HCT116 (cell line): ENCODE data around the gene ADCY1. TPM values are rescaled to one million over a fixed set of nuclear protein-coding genes. Genes with fewer than 3 reads are reported as not detected.

Source experiments
- ATAC-seq: fragments of 200-7000 bp; cut with Tn5 transposase; 2 replicates; pipeline ENCODE4 v1.9.1; 2020; ENCODE audit warnings: mild to moderate bottlenecking, moderate library complexity
- BruUV-seq: library from RNA; stranded (reverse); fragments of 400-500 nt; replicated peaks from 2 replicates; lab custom pipeline; 2021; lab: Mats Ljungman, UMichigan
- CTCF ChIA-PET: fragments of 300-600 bp; sonication (Branson Sonifier 250); formaldehyde crosslinking; loops from one replicate; lab custom pipeline; 2021; ENCODE audit warnings: antibody characterized with exemption; lab: Charles Lee
- POLR2A ChIA-PET: fragments of 300-600, 350-600 bp; sonication (Branson Sonifier 250); formaldehyde crosslinking; loops from one replicate; lab custom pipeline; 2021; ENCODE audit warnings: antibody characterized with exemption; lab: Charles Lee
- RAD21 ChIA-PET, 2 experiments: fragments of 300-600 bp; sonication (Branson Sonifier 250); formaldehyde crosslinking; loops; one replicate each; lab custom pipeline; 2023; ENCODE audit warnings: low total read pairs in 2 of 2; ENCODE audit not compliant: uncharacterized antibody in 2 of 2, unreplicated experiment in 2 of 2, low non-redundant PET in 1 of 2; lab: Charles Lee
- DNase-seq: peaks from one replicate; pipeline ENCODE4 v3.0.0-alpha.2; 2010; ENCODE audit warnings: low read depth, low spot score
- H2AFZ ChIP-seq: fragments of 200-600 bp; shearing (Covaris generic), sonication (generic); 2 replicates; pipeline ENCODE4 v1.6.1; 2017; ENCODE audit warnings: low read depth, mixed run types, mixed read lengths, antibody characterized with exemption, low read length; ENCODE audit not compliant: poor library complexity, severe bottlenecking
- H3K27ac ChIP-seq: 2 replicates; pipeline ENCODE4 v1.5.1; 2012; ENCODE audit warnings: low read depth, low read length
- H3K27me3 ChIP-seq: fragments of 200-600 bp; sonication (generic); 2 replicates; pipeline ENCODE4 v1.6.1; 2016; ENCODE audit warnings: mixed run types, low read length, mixed read lengths; ENCODE audit not compliant: insufficient read depth
- H3K36me3 ChIP-seq, 2 experiments: fragments of 200-500 bp in 1 of 2; fragments of 200-600 bp in 1 of 2; sonication (Bioruptor generic) in 1 of 2; sonication (generic) in 1 of 2; 2 replicates each; pipeline versions ENCODE4 v1.5.1 to v1.6.1; 2014 to 2016; ENCODE audit warnings: low read length in 2 of 2, inconsistent platforms in 1 of 2, mixed read lengths in 1 of 2, mixed run types in 1 of 2; ENCODE audit not compliant: insufficient read depth in 2 of 2, control insufficient read depth in 1 of 2
- H3K4me1 ChIP-seq, 2 experiments: fragments of 200-600 bp in 1 of 2; sonication (generic) in 1 of 2; 2 replicates each; pipeline versions ENCODE4 v1.5.1 to v1.6.1; 2012 to 2017; ENCODE audit warnings: low read length in 2 of 2, inconsistent platforms in 1 of 2, mild to moderate bottlenecking in 1 of 2, mixed read lengths in 1 of 2, mixed run types in 1 of 2, moderate library complexity in 1 of 2; ENCODE audit not compliant: insufficient read depth in 2 of 2, control insufficient read depth in 1 of 2
- H3K4me2 ChIP-seq: fragments of 200-600 bp; sonication (generic); 2 replicates; pipeline ENCODE4 v1.6.1; 2017; ENCODE audit warnings: mixed run types, low read length, mixed read lengths
- H3K4me3 ChIP-seq, 2 experiments: fragments of 200-600 bp in 1 of 2; sonication (generic) in 1 of 2; replicated peaks in 1 of 2; 2 replicates each; pipeline ENCODE4 v1.5.1; 2011 to 2016; ENCODE audit warnings: low read length in 2 of 2, control low read depth in 1 of 2, low read depth in 1 of 2, mild to moderate bottlenecking in 1 of 2, mixed read lengths in 1 of 2, mixed run types in 1 of 2
- H3K79me2 ChIP-seq: fragments of 200-600 bp; sonication (generic); 2 replicates; pipeline ENCODE4 v1.6.1; 2017; ENCODE audit warnings: mild to moderate bottlenecking, mixed run types, low read length, moderate library complexity, mixed read lengths; ENCODE audit not compliant: insufficient read depth
- H3K9ac ChIP-seq: fragments of 200-600 bp; sonication (generic); 2 replicates; pipeline ENCODE4 v1.6.1; 2016; ENCODE audit warnings: low read length, mixed read lengths
- H3K9me2 ChIP-seq: fragments of 200-600 bp; sonication (generic), shearing (Covaris generic); 2 replicates; pipeline ENCODE4 v1.6.1; 2017; ENCODE audit warnings: mixed run types, mild to moderate bottlenecking, moderate library complexity; ENCODE audit not compliant: insufficient read depth
- H3K9me3 ChIP-seq, 2 experiments: fragments of 200-500 bp in 1 of 2; fragments of 200-600 bp in 1 of 2; sonication (Bioruptor generic) in 1 of 2; sonication (generic) in 1 of 2; 2 replicates each; pipeline ENCODE4 v1.6.1; 2014 to 2017; ENCODE audit warnings: low read length in 2 of 2, mixed read lengths in 2 of 2, inconsistent platforms in 1 of 2, low read depth in 1 of 2, mild to moderate bottlenecking in 1 of 2, mixed run types in 1 of 2, moderate library complexity in 1 of 2; ENCODE audit not compliant: control insufficient read depth in 1 of 2, insufficient read depth in 1 of 2
- H4K20me1 ChIP-seq: fragments of 200-600 bp; sonication (generic), shearing (Covaris generic); 2 replicates; pipeline ENCODE4 v1.6.1; 2017; ENCODE audit warnings: mixed run types, mild to moderate bottlenecking, moderate library complexity; ENCODE audit not compliant: insufficient read depth
- CBX3 ChIP-seq: IDR thresholded peaks from 2 replicates; pipeline ENCODE4 v1.6.1; 2012; ENCODE audit warnings: low read depth
- CEBPB ChIP-seq: IDR thresholded peaks from 2 replicates; pipeline ENCODE4 v1.6.1; 2012; ENCODE audit warnings: low read depth
- ELF1 ChIP-seq: IDR thresholded peaks from 2 replicates; pipeline ENCODE4 v1.6.1; 2012; ENCODE audit warnings: low read depth, borderline replicate concordance
- EZH2 ChIP-seq: fragments of 200-600 bp; sonication (generic); IDR thresholded peaks from 2 replicates; pipeline ENCODE4 v1.6.1; 2017; ENCODE audit warnings: antibody characterized with exemption, mixed run types
- EZH2phosphoT487 ChIP-seq: fragments of 200-600 bp; IDR thresholded peaks from 2 replicates; pipeline ENCODE4 v1.6.1; 2018; ENCODE audit warnings: antibody characterized with exemption, borderline replicate concordance
- FOSL1 ChIP-seq: IDR thresholded peaks from 2 replicates; pipeline ENCODE4 v1.6.1; 2012; ENCODE audit warnings: low read depth
- JUND ChIP-seq: IDR thresholded peaks from 2 replicates; pipeline ENCODE4 v1.6.1; 2012
- POLR2AphosphoS5 ChIP-seq: IDR thresholded peaks from 2 replicates; pipeline ENCODE4 v1.6.1; 2011; ENCODE audit warnings: mild to moderate bottlenecking, low read depth, low read length, moderate library complexity
- RAD21 ChIP-seq: IDR thresholded peaks from 2 replicates; pipeline ENCODE4 v1.6.1; 2012; ENCODE audit warnings: low read depth, mild to moderate bottlenecking
- SIN3A ChIP-seq: IDR thresholded peaks from 2 replicates; pipeline ENCODE4 v1.6.1; 2012; ENCODE audit warnings: low read depth
- SP1 ChIP-seq: IDR thresholded peaks from 2 replicates; pipeline ENCODE4 v1.6.1; 2012; ENCODE audit warnings: low read depth
- TCF7L2 ChIP-seq: IDR thresholded peaks from 2 replicates; pipeline ENCODE4 v1.7.0; 2011; ENCODE audit warnings: borderline replicate concordance, inconsistent platforms; ENCODE audit not compliant: insufficient read depth, insufficient read length; ENCODE audit errors: extremely low read depth
- ZNF274 ChIP-seq: fragments of 200-500 bp; sonication (Bioruptor generic); IDR thresholded peaks from 2 replicates; pipeline ENCODE4 v1.6.1; 2014; ENCODE audit warnings: mild to moderate bottlenecking, low read depth, low read length, inconsistent platforms
- intact Hi-C: fragments of 100-400 bp; cut with micrococcal nuclease; formaldehyde crosslinking; loops from 2 replicates; pipeline ENCODE4 v1.10.0; 2022
- total RNA-seq: library from RNA; stranded (reverse); gene quantifications from one replicate; pipeline ENCODE4 v1.2.1, GENCODE V29; 2021; ENCODE audit not compliant: unreplicated experiment
- TF ChIP-seq, protein P1 (sequence below), 3 experiments: fragments of 200-600 bp in 1 of 3; sonication (generic) in 1 of 3; IDR thresholded peaks in 2 of 3; conservative IDR thresholded peaks in 1 of 3; 2 replicates each; pipeline ENCODE4 v1.5.1; 2012 to 2017; ENCODE audit warnings: low read depth in 2 of 3, low read length in 2 of 3, antibody characterized with exemption in 1 of 3, borderline replicate concordance in 1 of 3, control low read depth in 1 of 3, mild to moderate bottlenecking in 1 of 3, mixed read lengths in 1 of 3, mixed run types in 1 of 3, moderate library complexity in 1 of 3; ENCODE audit not compliant: insufficient read depth in 1 of 3
- TF ChIP-seq, protein P2 (sequence below): IDR thresholded peaks from 2 replicates; pipeline ENCODE4 v1.6.1; 2012; ENCODE audit warnings: low read depth
- TF ChIP-seq, protein P3 (sequence below): IDR thresholded peaks from 2 replicates; pipeline ENCODE4 v1.6.1; 2012

Gene ADCY1
- total RNA-seq, 1 experiment from 2014 or later, result 0.05 TPM

DNA sequence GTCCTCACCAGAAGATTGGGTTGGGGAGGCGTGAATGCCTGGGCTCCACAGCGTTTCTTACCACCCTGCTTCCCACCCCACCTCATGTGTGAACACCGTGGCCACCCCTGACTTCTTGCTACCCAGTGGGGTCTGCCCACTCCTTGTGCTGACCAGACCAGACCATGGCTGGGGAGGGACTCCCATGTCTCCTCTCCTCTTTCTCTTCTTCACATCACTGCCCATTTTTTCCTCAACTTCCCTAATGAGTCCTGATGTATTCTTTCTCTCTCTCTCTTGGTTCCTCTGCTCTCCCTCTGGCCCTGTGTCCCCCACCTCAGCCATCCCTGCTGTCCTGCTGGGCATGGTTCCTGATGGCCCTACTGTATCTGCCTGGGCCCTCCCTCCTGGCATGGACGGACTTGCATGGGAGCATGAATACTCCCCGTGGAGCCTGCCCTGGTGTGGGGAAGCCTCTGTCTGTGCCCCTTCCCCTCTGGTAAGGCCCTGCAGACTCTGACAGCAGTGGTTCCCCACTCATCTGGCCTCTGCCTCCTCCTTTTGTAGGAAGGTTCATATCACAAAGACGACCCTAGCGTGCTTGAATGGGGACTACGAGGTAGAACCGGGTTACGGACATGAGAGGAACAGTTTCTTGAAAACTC is 85.5 kb downstream of the ADCY1 start:
- Histone ChIP-seq H3K4me2 (no peak overlapping the region), H3K4me1 (no peaks in the 10 kb centered on the region), H3K27ac (no peak overlapping the region), H3K79me2 (no peaks in the 10 kb centered on the region), H3K9ac (no peak overlapping the region), H3K9me2 (no peaks in the 10 kb centered on the region), H3K4me3 (no peak overlapping the region), H2AFZ (no peak overlapping the region), H3K27me3 (no peaks in the 10 kb centered on the region), H3K9me3 (no peaks in the 10 kb centered on the region), H3K36me3 (no peaks in the 10 kb centered on the region), H4K20me1 (no peaks in the 10 kb centered on the region)
- ChIA-PET POLR2A (no interaction called here), RAD21 (no interaction called here), CTCF (no interaction called here)
- ATAC-seq (no peak), DNase-seq (no peak)
- TF ChIP-seq SP1 (no peak), EZH2 (no peak), ZNF274 (no peak), SIN3A (no peak), POLR2AphosphoS5 (no peak), RAD21 (no peak), ELF1 (no peak), JUND (no peak), EZH2phosphoT487 (no peak), FOSL1 (no peak), CEBPB (no peak), TCF7L2 (no peak), CBX3 (no peak)
- TF ChIP-seq, protein P1, sequence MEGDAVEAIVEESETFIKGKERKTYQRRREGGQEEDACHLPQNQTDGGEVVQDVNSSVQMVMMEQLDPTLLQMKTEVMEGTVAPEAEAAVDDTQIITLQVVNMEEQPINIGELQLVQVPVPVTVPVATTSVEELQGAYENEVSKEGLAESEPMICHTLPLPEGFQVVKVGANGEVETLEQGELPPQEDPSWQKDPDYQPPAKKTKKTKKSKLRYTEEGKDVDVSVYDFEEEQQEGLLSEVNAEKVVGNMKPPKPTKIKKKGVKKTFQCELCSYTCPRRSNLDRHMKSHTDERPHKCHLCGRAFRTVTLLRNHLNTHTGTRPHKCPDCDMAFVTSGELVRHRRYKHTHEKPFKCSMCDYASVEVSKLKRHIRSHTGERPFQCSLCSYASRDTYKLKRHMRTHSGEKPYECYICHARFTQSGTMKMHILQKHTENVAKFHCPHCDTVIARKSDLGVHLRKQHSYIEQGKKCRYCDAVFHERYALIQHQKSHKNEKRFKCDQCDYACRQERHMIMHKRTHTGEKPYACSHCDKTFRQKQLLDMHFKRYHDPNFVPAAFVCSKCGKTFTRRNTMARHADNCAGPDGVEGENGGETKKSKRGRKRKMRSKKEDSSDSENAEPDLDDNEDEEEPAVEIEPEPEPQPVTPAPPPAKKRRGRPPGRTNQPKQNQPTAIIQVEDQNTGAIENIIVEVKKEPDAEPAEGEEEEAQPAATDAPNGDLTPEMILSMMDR (IDR thresholded peaks at IDR 0.05 in 2 of 3, conservative IDR thresholded peaks at IDR 0.05 in 1 of 3; ENCODE audit: borderline replicate concordance in 1 of 3, insufficient read depth in 1 of 3, low read depth in 2 of 3, low read length in 2 of 3), result no peak
- TF ChIP-seq, protein P2, sequence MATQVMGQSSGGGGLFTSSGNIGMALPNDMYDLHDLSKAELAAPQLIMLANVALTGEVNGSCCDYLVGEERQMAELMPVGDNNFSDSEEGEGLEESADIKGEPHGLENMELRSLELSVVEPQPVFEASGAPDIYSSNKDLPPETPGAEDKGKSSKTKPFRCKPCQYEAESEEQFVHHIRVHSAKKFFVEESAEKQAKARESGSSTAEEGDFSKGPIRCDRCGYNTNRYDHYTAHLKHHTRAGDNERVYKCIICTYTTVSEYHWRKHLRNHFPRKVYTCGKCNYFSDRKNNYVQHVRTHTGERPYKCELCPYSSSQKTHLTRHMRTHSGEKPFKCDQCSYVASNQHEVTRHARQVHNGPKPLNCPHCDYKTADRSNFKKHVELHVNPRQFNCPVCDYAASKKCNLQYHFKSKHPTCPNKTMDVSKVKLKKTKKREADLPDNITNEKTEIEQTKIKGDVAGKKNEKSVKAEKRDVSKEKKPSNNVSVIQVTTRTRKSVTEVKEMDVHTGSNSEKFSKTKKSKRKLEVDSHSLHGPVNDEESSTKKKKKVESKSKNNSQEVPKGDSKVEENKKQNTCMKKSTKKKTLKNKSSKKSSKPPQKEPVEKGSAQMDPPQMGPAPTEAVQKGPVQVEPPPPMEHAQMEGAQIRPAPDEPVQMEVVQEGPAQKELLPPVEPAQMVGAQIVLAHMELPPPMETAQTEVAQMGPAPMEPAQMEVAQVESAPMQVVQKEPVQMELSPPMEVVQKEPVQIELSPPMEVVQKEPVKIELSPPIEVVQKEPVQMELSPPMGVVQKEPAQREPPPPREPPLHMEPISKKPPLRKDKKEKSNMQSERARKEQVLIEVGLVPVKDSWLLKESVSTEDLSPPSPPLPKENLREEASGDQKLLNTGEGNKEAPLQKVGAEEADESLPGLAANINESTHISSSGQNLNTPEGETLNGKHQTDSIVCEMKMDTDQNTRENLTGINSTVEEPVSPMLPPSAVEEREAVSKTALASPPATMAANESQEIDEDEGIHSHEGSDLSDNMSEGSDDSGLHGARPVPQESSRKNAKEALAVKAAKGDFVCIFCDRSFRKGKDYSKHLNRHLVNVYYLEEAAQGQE, result no peak
- TF ChIP-seq, protein P3, sequence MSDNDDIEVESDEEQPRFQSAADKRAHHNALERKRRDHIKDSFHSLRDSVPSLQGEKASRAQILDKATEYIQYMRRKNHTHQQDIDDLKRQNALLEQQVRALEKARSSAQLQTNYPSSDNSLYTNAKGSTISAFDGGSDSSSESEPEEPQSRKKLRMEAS, result no peak
- no TSS peak for BruUV-seq
- intact Hi-C loops, result no loop called here
